ENCODE results near the gene RAD51. TPM values are rescaled to one million over a fixed set of nuclear protein-coding genes. Genes with fewer than 3 reads are reported as not detected.

Gene RAD51
- total and polyA plus RNA-seq, 9 of the 15 experiments (the other 6 are each of a cell fraction or from before 2014, with no cell fraction given): 16.0 to 63.8 (median 34.6) TPM

DNA sequence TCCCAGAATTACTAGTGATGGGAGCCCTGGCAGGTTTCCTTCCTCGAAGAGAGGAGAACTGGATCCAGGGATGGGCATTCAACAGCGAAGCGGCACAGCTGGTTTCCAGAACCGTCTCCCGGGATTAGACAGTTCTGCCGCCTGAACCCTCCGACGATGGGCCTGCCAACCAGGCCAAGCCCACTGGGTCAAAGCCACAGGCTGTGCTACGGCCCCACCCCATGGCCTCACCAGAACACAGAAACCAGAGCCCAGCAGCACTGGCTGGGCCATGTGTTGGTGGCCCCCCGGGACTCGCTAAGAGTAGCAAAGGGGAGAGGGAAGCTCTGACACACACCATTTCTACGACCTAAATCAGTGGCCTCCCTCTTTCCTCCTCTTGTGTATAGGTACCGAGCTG is 77.0 kb downstream of the RAD51 start:
- peaks cover 56% of the 10 kb centered on the region; the same call in 2 of the 3 replicates for H3K36me3 ChIP-seq (ENCODE audit: control insufficient read depth, insufficient read depth, low read length)
- no TSS peak for BruUV-seq (replicated peaks)
- ChIA-PET CTCF (ENCODE audit: low intra/inter-chr PET ratio) (no interaction called here), POLR2A (interaction anchor here (0.6 to 2.2 kb wide), 3 partner anchors 10 to 454 kb away, joined by 3 to 9 read pairs (median 3); no protein-coding TSS in a partner anchor)
- TF ChIP-seq RB1 (IDR thresholded peaks at IDR 0.05; ENCODE audit: low read depth) (no peak), FOXA3 (CRISPR knock-in tag; conservative IDR thresholded peaks at IDR 0.05 in 1 of 2, IDR thresholded peaks at IDR 0.05 in 1 of 2) (no peak), RBM34 (IDR thresholded peaks at IDR 0.05; ENCODE audit: borderline replicate concordance, insufficient read depth, low read length) (no peak), CCAR2 (IDR thresholded peaks at IDR 0.05; ENCODE audit: low read depth, low read length) (no peak), ZNF143 (CRISPR knock-in tag; IDR thresholded peaks at IDR 0.05) (no peak), GABPB2 (CRISPR knock-in tag; conservative IDR thresholded peaks at IDR 0.05) (no peak), MECOM (CRISPR knock-in tag; IDR thresholded peaks at IDR 0.05) (no peak), DNMT1 (IDR thresholded peaks at IDR 0.05) (no peak), FOXK2 (conservative IDR thresholded peaks at IDR 0.05 in 1 of 2, IDR thresholded peaks at IDR 0.05 in 1 of 2; ENCODE audit: low read depth in 2 of 2) (no peak), CEBPB (tag; IDR thresholded peaks at IDR 0.05) (no peak), ZKSCAN8 (CRISPR knock-in tag; IDR thresholded peaks at IDR 0.05) (no peak), DIDO1 (tag; IDR thresholded peaks at IDR 0.05; ENCODE audit: low read depth) (no peak), TAF1 (IDR thresholded peaks at IDR 0.05; ENCODE audit: control insufficient read depth, extremely low read depth, insufficient read depth, low read length, severe bottlenecking) (no peak), ZNF146 (CRISPR knock-in tag; IDR thresholded peaks at IDR 0.05; ENCODE audit: unreplicated experiment) (no peak), ZNF707 (CRISPR knock-in tag; conservative IDR thresholded peaks at IDR 0.05) (no peak), SMARCE1 (IDR thresholded peaks at IDR 0.05) (no peak), PHB (CRISPR knock-in tag; IDR thresholded peaks at IDR 0.05) (no peak), EZH2 (IDR thresholded peaks at IDR 0.05; ENCODE audit: borderline replicate concordance, low read depth, low read length) (no peak)
- TF ChIP-seq, protein P1, sequence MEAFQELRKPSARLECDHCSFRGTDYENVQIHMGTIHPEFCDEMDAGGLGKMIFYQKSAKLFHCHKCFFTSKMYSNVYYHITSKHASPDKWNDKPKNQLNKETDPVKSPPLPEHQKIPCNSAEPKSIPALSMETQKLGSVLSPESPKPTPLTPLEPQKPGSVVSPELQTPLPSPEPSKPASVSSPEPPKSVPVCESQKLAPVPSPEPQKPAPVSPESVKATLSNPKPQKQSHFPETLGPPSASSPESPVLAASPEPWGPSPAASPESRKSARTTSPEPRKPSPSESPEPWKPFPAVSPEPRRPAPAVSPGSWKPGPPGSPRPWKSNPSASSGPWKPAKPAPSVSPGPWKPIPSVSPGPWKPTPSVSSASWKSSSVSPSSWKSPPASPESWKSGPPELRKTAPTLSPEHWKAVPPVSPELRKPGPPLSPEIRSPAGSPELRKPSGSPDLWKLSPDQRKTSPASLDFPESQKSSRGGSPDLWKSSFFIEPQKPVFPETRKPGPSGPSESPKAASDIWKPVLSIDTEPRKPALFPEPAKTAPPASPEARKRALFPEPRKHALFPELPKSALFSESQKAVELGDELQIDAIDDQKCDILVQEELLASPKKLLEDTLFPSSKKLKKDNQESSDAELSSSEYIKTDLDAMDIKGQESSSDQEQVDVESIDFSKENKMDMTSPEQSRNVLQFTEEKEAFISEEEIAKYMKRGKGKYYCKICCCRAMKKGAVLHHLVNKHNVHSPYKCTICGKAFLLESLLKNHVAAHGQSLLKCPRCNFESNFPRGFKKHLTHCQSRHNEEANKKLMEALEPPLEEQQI (IDR thresholded peaks at IDR 0.05): no peak
- TF ChIP-seq, protein P2, sequence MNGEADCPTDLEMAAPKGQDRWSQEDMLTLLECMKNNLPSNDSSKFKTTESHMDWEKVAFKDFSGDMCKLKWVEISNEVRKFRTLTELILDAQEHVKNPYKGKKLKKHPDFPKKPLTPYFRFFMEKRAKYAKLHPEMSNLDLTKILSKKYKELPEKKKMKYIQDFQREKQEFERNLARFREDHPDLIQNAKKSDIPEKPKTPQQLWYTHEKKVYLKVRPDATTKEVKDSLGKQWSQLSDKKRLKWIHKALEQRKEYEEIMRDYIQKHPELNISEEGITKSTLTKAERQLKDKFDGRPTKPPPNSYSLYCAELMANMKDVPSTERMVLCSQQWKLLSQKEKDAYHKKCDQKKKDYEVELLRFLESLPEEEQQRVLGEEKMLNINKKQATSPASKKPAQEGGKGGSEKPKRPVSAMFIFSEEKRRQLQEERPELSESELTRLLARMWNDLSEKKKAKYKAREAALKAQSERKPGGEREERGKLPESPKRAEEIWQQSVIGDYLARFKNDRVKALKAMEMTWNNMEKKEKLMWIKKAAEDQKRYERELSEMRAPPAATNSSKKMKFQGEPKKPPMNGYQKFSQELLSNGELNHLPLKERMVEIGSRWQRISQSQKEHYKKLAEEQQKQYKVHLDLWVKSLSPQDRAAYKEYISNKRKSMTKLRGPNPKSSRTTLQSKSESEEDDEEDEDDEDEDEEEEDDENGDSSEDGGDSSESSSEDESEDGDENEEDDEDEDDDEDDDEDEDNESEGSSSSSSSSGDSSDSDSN (IDR thresholded peaks at IDR 0.05; ENCODE audit: borderline replicate concordance in 1 of 2, low read depth in 2 of 2, low read length in 2 of 2): no peak
- no peaks in the 10 kb centered on the region for H3K79me2 ChIP-seq (ENCODE audit: control insufficient read depth, insufficient read depth, low read length)
- H3K4me2 ChIP-seq (ENCODE audit: insufficient read depth, low read length): no peak overlapping the region
- H3K4me3 ChIP-seq: no peak overlapping the region
- no peak for FAIRE-seq
- H3K27ac ChIP-seq (ENCODE audit: extremely low read depth, low read depth, low read length): no peak overlapping the region
- WGBS (ENCODE audit: insufficient coverage, low coverage, missing lambda C conversion rate): 83% methylated on average over 12 of the region's 13 CpGs
- peaks cover 10 to 39% of the 10 kb centered on the region in 2 experiments; a peak in 4 of 5 replicates for H3K4me1 ChIP-seq (replicated peaks in 1 of 2; ENCODE audit: control insufficient read depth in 2 of 2, insufficient read depth in 2 of 2, low read length in 2 of 2)
- H4K20me1 ChIP-seq (replicated peaks; ENCODE audit: control insufficient read depth, insufficient read depth, low read length): no peaks in the 10 kb centered on the region; the same call in 1 of the 2 replicates
- intact Hi-C loops (cut with micrococcal nuclease) (no loop called here), in situ Hi-C loops (cut with MboI) (no loop called here)
- H2AFZ ChIP-seq (ENCODE audit: low read depth, low read length): no peak overlapping the region
- H3K27me3 ChIP-seq (ENCODE audit: control insufficient read depth in 2 of 2, insufficient read depth in 2 of 2, low read length in 2 of 2): no peaks in the 10 kb centered on the region
- H3K9me3 ChIP-seq (replicated peaks; ENCODE audit: control insufficient read depth, insufficient read depth, low read depth, low read length): no peaks in the 10 kb centered on the region
- ATAC-seq: no peak
- DNase-seq (ENCODE audit: extremely low read depth in 1 of 4, low spot score in 3 of 4): no peak
- no peaks in the 10 kb centered on the region for H3K9me1 ChIP-seq (ENCODE audit: control insufficient read depth, insufficient read depth, low read length)
- no peak overlapping the region for H3K9ac ChIP-seq (ENCODE audit: insufficient read depth in 1 of 2, low read depth in 2 of 2, low read length in 2 of 2)
